ENCODE measurements around the gene KCNQ1. TPM values are rescaled to one million over a fixed set of nuclear protein-coding genes. Genes with fewer than 3 reads are reported as not detected.

KCNQ1 gene
- total RNA-seq, 5 donors from 2014 or later (not counting 1 experiment from before 2014, with no cell fraction given), result 20.9 to 32.9 (median 24.0) TPM

- H3K4me1 Mint-ChIP-seq, result peaks cover 0 to 7% (median 0%) of the 10 kb centered on the region in 3 donors
- WGBS (ENCODE audit: insufficient coverage), result no CpG with 5 or more reads among the region's 4 CpGs
- no peak overlapping the region for H3K27ac Mint-ChIP-seq
- DNase-seq, result no peak
- no peaks in the 10 kb centered on the region for H3K27me3 Mint-ChIP-seq
- CTCF ChIA-PET, result no interaction called here
- no peak for ATAC-seq (replicated peaks in 1 of 4)
- no peaks in the 10 kb centered on the region for H3K4me1 ChIP-seq (ENCODE audit: control insufficient read depth in 1 of 2, extremely low read depth in 1 of 2, insufficient read depth in 2 of 2, low read length in 2 of 2)
- H3K9me3 ChIP-seq, result no peaks in the 10 kb centered on the region
- POLR2A ChIA-PET, result no interaction called here
- H3K4me3 ChIP-seq (ENCODE audit: control insufficient read depth in 1 of 2, extremely low read depth in 1 of 2, low read length in 1 of 2), result peak overlapping the region in 1 of 2 donors; percentile 7
- H3K36me3 Mint-ChIP-seq, result peaks cover 23% of the 10 kb centered on the region
- H3K9me3 Mint-ChIP-seq, result peaks cover 0 to 22% (median 9%) of the 10 kb centered on the region in 3 donors
- no peak overlapping the region for H3K27ac ChIP-seq (ENCODE audit: low read length)
- H3K27me3 ChIP-seq (replicated peaks in 1 of 2; ENCODE audit: control insufficient read depth in 2 of 2, extremely low read depth in 1 of 2, insufficient read depth in 2 of 2, low read length in 1 of 2), result peaks cover 0 to 13% of the 10 kb centered on the region in 2 experiments
- H3K36me3 ChIP-seq (ENCODE audit: control insufficient read depth in 2 of 2, extremely low read depth in 1 of 2, insufficient read depth in 1 of 2, low read length in 1 of 2), result peaks cover 0 to 4% of the 10 kb centered on the region in 2 donors
- H3K4me3 Mint-ChIP-seq, result no peak overlapping the region
Observed at GRCh38 chr11:2828585-2829330, 383.9 kb downstream of the KCNQ1 start.

GRCh38 chr11:2830030-2830812 is 385.4 kb downstream of the KCNQ1 start:
- 84% methylated on average over 6 of the region's 8 CpGs for WGBS (ENCODE audit: insufficient coverage)
- POLR2A ChIA-PET, result interaction anchor here in 1 of 2 donors (0.7 kb wide), 1 partner anchor 14 kb away, joined by 3 read pairs; no protein-coding TSS in a partner anchor
- DNase-seq (no peak), ATAC-seq (replicated peaks in 1 of 4) (no peak)
- Mint-ChIP-seq H3K27me3 (no peaks in the 10 kb centered on the region), H3K4me1 (no peaks in the 10 kb centered on the region), H3K36me3 (peaks cover 23% of the 10 kb centered on the region), H3K4me3 (no peak overlapping the region), H3K9me3 (peaks cover 0 to 22% (median 9%) of the 10 kb centered on the region in 3 donors), H3K27ac (no peak overlapping the region)
- Histone ChIP-seq H3K4me3 (ENCODE audit: control insufficient read depth in 1 of 2, extremely low read depth in 1 of 2, low read length in 1 of 2) (no peak overlapping the region), H3K4me1 (ENCODE audit: control insufficient read depth in 1 of 2, extremely low read depth in 1 of 2, insufficient read depth in 2 of 2, low read length in 2 of 2) (no peaks in the 10 kb centered on the region), H3K9me3 (no peaks in the 10 kb centered on the region), H3K36me3 (ENCODE audit: control insufficient read depth in 2 of 2, extremely low read depth in 1 of 2, insufficient read depth in 1 of 2, low read length in 1 of 2) (peaks cover 0 to 3% of the 10 kb centered on the region in 2 donors), H3K27me3 (replicated peaks in 1 of 2; ENCODE audit: control insufficient read depth in 2 of 2, extremely low read depth in 1 of 2, insufficient read depth in 2 of 2, low read length in 1 of 2) (peaks cover 0 to 10% of the 10 kb centered on the region in 2 experiments), H3K27ac (ENCODE audit: low read length) (no peak overlapping the region)
- CTCF ChIA-PET, result interaction anchor here in 1 of 2 donors (0.6 kb wide), 1 partner anchor 21 kb away, joined by 4 read pairs; no protein-coding TSS in a partner anchor

GRCh38 chr11:2830886-2831285 is 386.1 kb downstream of the KCNQ1 start:
- peaks cover 0 to 10% of the 10 kb centered on the region in 2 experiments for H3K27me3 ChIP-seq (replicated peaks in 1 of 2; ENCODE audit: control insufficient read depth in 2 of 2, extremely low read depth in 1 of 2, insufficient read depth in 2 of 2, low read length in 1 of 2)
- no peak overlapping the region for H3K4me3 Mint-ChIP-seq
- no peak overlapping the region for H3K4me3 ChIP-seq (ENCODE audit: control insufficient read depth in 1 of 2, extremely low read depth in 1 of 2, low read length in 1 of 2)
- H3K4me1 ChIP-seq (ENCODE audit: control insufficient read depth in 1 of 2, extremely low read depth in 1 of 2, insufficient read depth in 2 of 2, low read length in 2 of 2), result no peaks in the 10 kb centered on the region
- ATAC-seq (replicated peaks in 1 of 4), result no peak
- ChIA-PET CTCF (no interaction called here), POLR2A (interaction anchor here in 1 of 2 donors (0.7 kb wide), 1 partner anchor 14 kb away, joined by 3 read pairs; no protein-coding TSS in a partner anchor)
- H3K36me3 ChIP-seq (ENCODE audit: control insufficient read depth in 2 of 2, extremely low read depth in 1 of 2, insufficient read depth in 1 of 2, low read length in 1 of 2), result peaks cover 0 to 7% of the 10 kb centered on the region in 2 donors
- 85% methylated on average over 8 of the region's 8 CpGs for whole genome bisulfite sequencing (ENCODE audit: insufficient coverage)
- H3K27ac ChIP-seq (ENCODE audit: low read length), result no peak overlapping the region
- peaks cover 23% of the 10 kb centered on the region for H3K36me3 Mint-ChIP-seq
- H3K27ac Mint-ChIP-seq, result no peak overlapping the region
- H3K4me1 Mint-ChIP-seq, result no peaks in the 10 kb centered on the region
- no peaks in the 10 kb centered on the region for H3K9me3 ChIP-seq
- peaks cover 0 to 22% (median 9%) of the 10 kb centered on the region in 3 donors for H3K9me3 Mint-ChIP-seq
- DNase-seq, result no peak
- no peaks in the 10 kb centered on the region for H3K27me3 Mint-ChIP-seq

GRCh38 chr11:2831781-2832532 is 387.1 kb downstream of the KCNQ1 start:
- no peaks in the 10 kb centered on the region for H3K27me3 Mint-ChIP-seq
- peaks cover 0 to 10% of the 10 kb centered on the region in 2 donors for H3K36me3 ChIP-seq (ENCODE audit: control insufficient read depth in 2 of 2, extremely low read depth in 1 of 2, insufficient read depth in 1 of 2, low read length in 1 of 2)
- ChIA-PET POLR2A (no interaction called here), CTCF (no interaction called here)
- H3K9me3 Mint-ChIP-seq, result peaks cover 0 to 18% (median 9%) of the 10 kb centered on the region in 3 donors
- no peaks in the 10 kb centered on the region for H3K4me1 ChIP-seq (ENCODE audit: control insufficient read depth in 1 of 2, extremely low read depth in 1 of 2, insufficient read depth in 2 of 2, low read length in 2 of 2)
- H3K9me3 ChIP-seq, result no peaks in the 10 kb centered on the region
- H3K36me3 Mint-ChIP-seq, result peaks cover 19% of the 10 kb centered on the region
- no peaks in the 10 kb centered on the region for H3K4me1 Mint-ChIP-seq
- no peak overlapping the region for H3K4me3 ChIP-seq (ENCODE audit: control insufficient read depth in 1 of 2, extremely low read depth in 1 of 2, low read length in 1 of 2)
- WGBS (ENCODE audit: insufficient coverage), result 88% methylated on average over 12 of the region's 14 CpGs
- DNase-seq, result no peak
- no peak for ATAC-seq (replicated peaks in 1 of 4)
- H3K4me3 Mint-ChIP-seq, result no peak overlapping the region
- no peak overlapping the region for H3K27ac Mint-ChIP-seq
- H3K27me3 ChIP-seq (replicated peaks in 1 of 2; ENCODE audit: control insufficient read depth in 2 of 2, extremely low read depth in 1 of 2, insufficient read depth in 2 of 2, low read length in 1 of 2), result peaks cover 0 to under 1% of the 10 kb centered on the region in 2 experiments
- no peak overlapping the region for H3K27ac ChIP-seq (ENCODE audit: low read length)

- H3K36me3 Mint-ChIP-seq, result peaks cover 18% of the 10 kb centered on the region
- no peaks in the 10 kb centered on the region for H3K9me3 ChIP-seq
- no peak overlapping the region for H3K27ac ChIP-seq (ENCODE audit: low read length)
- WGBS (ENCODE audit: insufficient coverage), result 93% methylated on average over 4 of the region's 8 CpGs
- H3K4me1 Mint-ChIP-seq, result no peaks in the 10 kb centered on the region
- ATAC-seq (replicated peaks in 1 of 4), result no peak
- H3K27me3 ChIP-seq (replicated peaks in 1 of 2; ENCODE audit: control insufficient read depth in 2 of 2, extremely low read depth in 1 of 2, insufficient read depth in 2 of 2, low read length in 1 of 2), result no peaks in the 10 kb centered on the region
- no peak overlapping the region for H3K4me3 Mint-ChIP-seq
- ChIA-PET POLR2A (no interaction called here), CTCF (no interaction called here)
- no peak overlapping the region for H3K4me3 ChIP-seq (ENCODE audit: control insufficient read depth in 1 of 2, extremely low read depth in 1 of 2, low read length in 1 of 2)
- H3K9me3 Mint-ChIP-seq, result peaks cover 0 to 17% (median 9%) of the 10 kb centered on the region in 3 donors
- peaks cover 0 to 10% of the 10 kb centered on the region in 2 donors for H3K36me3 ChIP-seq (ENCODE audit: control insufficient read depth in 2 of 2, extremely low read depth in 1 of 2, insufficient read depth in 1 of 2, low read length in 1 of 2)
- no peaks in the 10 kb centered on the region for H3K4me1 ChIP-seq (ENCODE audit: control insufficient read depth in 1 of 2, extremely low read depth in 1 of 2, insufficient read depth in 2 of 2, low read length in 2 of 2)
- no peak for DNase-seq
- no peak overlapping the region for H3K27ac Mint-ChIP-seq
- no peaks in the 10 kb centered on the region for H3K27me3 Mint-ChIP-seq
Observed at GRCh38 chr11:2832533-2833020, 387.8 kb downstream of the KCNQ1 start.

All from T-cell (primary cell).